HG03460 (cell line): ENCODE data around the gene FCRLA.
"Not testable (repeated sequence)": the region's sequence is repeated elsewhere in the genome, so short reads cannot be mapped to it uniquely, and the experiment has no call there.

Experiments used
- ATAC-seq: cut with Tn5 transposase; IDR thresholded peaks from one replicate; pipeline ENCODE4 v1.9.1; 2021; ENCODE audit not compliant: unreplicated experiment

Gene FCRLA

DNA sequence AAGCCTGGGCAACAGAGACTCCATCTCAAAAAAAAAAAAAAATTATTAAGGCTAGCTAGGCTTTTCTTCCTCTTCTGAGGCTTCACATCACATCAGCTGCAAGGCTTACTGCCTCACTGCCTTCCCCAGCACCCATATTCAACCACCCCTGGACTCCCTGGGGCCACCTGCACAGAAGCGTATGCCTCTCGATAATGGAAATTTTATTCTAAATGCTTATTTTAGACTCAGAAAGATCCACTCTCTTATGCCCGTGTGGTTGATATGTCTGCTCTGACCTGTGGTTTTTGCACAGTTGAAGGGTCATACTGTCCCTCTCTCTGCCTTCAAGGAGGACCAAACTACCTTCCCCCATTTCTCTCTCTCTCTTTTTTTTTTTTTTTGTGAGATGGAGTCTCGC lies 1.5 kb upstream of the FCRLA start:
- ATAC-seq = no peak

DNA sequence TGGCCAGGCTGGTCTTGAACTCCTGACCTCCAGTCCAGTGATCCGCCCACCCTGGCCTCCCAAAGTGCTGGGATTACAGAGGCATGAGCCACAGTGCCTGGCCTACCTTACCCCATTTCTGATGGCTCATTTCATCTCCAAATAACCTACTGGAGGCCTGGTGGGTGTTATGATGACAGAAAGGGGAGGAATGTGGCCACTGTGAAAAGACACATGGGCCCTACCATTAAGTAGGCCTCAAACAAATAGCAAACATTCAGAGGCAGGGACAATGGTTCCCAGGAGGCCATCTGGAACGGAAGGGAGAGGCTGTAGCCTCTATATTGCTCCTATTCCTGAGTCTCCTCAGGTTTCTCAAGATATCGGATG lies 932 bp upstream of the FCRLA start:
- no peak for ATAC-seq

- no peak for ATAC-seq
Measured at GRCh38 chr1:161707503-161707902, 474 bp downstream of the FCRLA start.

DNA sequence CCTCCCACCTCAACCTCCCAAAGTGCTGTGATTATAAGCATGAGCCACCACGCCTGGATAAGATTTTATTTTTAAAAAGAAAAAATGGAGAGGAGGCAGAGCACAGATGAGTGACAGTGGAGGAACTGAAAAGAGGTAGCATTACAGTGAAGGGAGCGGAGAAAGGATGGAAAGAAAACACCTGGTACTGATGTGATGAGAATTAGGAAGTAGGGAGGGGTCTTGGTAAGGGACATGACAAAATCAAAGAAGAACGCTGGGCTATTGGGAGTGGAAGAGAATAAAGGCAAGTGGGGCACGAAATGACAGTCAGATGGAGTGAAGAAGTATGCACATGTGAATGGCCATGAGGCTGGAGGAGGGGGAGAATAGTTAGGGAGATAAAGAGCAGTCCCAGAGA lies 2.3 kb downstream of the FCRLA start:
- no peak for ATAC-seq

GRCh38 chr1:161710560-161710959 lies 3.5 kb downstream of the FCRLA start:
- ATAC-seq = no peak

DNA sequence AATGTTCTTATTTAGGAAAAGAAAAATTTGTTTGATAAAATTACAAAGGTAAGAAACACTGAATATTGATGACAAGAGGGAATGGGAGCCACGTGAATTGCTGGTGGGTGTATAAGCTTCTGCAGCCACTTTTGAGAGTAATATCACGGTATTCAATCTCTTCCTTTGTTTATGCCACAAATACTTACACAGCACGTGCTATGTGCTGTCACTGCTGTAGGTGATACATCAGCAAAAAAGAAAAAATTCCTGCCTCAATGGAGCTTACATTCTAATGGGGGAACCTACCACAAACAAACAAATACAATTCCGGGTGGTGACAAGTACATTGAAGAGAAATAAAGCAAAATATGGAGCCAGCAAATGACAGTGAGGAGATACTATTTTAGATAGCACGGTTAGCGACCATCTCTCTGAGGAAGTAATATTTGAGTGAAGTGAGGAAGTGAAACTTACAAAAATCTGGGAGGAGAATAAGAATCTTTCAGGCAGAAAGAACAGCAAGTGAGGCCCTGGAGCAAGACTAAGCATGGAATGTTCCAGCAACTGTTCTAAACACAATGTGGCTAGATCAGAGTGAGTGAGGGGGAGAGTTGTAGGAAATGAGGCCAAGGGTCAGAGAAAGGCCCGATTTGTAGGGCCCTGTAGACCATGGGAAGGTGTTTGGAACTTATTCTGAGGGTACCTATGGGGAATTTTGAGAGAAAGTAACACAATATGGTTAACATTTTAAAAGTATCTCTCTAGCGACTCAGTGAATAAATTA lies 11.7 kb downstream of the FCRLA start:
- ATAC-seq = peak; percentile 63

GRCh38 chr1:161719325-161719611 lies 12.2 kb downstream of the FCRLA start:
- ATAC-seq = peak; percentile 46

- ATAC-seq = no peak
Measured at GRCh38 chr1:161720422-161720821, 13.4 kb downstream of the FCRLA start.

DNA sequence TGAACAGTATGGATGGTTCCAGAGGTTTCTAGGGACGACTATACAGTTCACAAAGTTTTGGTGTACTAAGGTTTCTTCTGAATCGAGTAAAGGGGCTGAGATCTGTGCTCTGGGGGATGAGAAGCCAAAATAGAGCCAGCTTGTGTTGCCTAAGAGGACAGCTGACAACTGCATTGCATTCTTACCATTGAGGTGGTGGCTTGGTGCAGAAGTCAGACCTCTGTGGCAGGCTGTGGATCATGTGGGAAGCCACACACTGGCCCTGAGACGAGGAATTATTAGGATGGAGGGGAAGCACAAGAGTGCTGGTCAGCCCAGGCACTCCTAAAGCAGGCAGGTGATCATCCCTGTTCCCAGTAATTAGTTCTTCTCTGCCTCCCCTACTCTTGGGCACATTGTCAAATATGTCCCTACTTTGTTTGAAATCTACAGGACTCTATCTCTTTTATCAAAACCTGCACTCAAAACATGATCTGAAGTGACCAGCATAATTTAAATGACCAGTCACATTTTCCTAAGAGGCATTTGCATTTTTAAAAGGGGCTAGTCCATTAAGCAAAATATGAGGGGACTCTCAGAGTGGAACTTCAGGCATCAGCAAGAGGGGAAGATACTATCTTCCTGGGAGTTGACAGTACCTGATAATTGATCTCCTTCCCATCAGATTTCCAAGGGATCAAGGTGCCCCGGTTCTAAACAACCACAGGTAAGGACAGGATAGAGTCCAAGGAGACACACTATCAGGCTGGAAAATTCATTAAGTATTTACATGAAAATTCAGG lies 14.1 kb downstream of the FCRLA start, which contains the start of gene FCRLB:
Gene FCRLB, plus strand, starts transcription at position 589 of the 782 bp plus-strand sequence. CDS start 1,129 bp downstream, outside the sequence.
- no peak for ATAC-seq

GRCh38 chr1:161721738-161722343 lies 14.8 kb downstream of the FCRLA start:
- ATAC-seq = no peak

DNA sequence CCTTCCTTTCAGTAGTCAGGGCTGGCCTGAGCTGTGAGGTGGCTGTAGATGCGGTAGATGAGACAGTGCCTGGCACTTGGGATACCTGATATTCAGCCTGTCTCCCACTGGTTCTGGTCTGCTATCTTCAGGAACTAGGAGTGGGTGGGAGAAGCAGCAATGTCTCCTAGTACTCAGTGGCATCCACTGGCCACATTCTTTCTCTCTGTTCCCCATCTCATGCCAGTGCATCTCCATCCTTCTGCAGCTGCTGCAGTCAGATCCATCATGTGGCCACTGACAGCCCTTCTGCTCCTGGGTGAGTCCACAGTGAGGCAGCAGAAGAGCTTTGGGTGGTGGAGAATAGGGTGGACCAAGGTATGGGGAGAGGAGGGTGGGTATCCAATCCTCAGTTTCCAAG lies 15.4 kb downstream of the FCRLA start:
- ATAC-seq = no peak

DNA sequence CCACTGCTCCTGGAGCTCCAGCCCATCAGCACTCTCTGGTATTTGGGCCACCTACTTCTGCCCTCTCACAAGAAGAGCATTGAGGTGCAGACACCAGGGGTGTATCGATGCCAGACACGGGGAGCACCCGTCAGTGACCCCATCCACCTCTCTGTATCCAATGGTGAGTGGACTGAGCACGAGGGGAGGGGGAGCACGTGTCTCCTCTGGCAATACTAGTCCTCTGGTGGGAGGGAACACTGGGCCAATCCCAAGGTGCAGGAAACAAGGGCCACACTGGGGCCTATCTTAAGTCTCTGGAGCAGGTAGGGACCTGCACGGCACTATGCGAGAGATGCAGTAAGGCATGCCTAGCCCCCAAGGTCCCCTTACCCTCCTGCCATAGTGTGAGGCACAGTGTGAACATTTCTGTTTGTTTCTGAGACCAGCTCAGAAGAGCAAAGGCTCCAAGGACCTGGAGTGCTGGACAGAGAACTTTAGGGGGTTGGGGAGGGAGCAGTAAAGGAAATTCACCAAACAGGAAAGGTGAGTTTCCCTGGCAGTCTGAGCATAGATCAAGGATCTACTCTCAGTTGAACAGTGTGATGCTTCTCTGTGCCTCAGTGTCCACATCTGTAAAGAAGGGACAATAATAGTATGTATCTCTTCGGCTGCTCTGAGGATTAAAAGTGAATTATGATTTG lies 16.6 kb downstream of the FCRLA start:
- ATAC-seq = no peak

DNA sequence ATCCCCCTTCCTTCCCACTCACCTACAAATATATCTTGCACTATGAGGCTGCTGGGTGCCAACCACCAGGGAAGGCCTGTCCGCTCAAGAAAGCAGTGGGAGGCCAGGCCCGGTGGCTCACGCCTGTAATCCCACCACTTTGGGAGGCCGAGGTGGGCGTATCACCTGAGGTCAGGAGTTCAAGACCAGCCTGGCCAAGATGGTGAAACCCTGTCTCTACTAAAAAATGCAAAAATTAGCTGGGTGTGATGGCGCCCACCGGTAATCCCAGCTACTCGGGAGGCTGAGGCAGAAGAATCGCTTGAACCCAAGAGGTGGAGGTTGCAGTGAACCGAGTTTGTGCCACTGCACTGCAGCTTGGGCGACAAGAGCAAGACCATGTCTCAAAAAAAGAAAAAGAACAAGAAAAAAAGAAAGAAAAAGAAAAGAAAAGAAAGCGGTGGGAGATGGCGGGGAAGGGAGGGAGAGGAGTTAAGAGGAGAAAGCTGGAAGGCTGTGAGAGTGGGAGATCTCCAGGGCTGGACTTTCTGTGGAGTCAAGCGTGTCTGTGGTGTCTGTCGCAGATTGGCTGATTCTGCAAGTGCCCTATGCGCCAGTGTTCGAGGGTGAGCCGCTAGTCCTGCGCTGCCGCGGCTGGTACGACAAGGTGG lies 18.4 kb downstream of the FCRLA start:
- ATAC-seq = not testable (repeated sequence)

DNA sequence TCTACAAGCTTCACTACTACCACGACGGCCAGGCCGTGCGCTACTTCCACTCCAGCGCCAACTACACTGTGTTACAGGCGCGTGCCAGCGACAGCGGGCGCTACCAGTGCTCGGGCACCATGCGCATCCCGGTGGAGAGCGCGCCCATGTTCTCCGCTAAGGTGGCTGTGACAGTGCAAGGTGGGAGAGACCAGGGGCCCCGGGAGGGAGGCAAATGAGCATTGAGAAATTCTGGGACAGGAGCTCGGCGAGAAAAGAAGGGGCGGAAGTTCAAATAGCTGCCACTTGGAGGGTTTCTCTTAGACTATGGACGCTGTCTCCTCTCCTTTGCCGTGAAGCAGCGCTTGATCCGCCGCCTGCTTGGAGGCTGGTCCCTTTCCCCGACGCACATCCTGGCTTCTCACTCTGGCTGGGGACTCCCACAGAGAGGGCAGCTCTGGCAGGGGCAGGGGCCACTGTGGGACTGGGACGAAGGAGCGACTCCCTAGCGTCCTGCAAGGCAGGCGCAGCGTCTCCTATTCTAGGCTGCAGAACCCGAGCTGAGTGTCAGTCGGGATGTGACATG lies 19.0 kb downstream of the FCRLA start:
- ATAC-seq = peak; percentile 20

GRCh38 chr1:161726473-161727255 lies 19.6 kb downstream of the FCRLA start:
- peak; percentile 51 for ATAC-seq

DNA sequence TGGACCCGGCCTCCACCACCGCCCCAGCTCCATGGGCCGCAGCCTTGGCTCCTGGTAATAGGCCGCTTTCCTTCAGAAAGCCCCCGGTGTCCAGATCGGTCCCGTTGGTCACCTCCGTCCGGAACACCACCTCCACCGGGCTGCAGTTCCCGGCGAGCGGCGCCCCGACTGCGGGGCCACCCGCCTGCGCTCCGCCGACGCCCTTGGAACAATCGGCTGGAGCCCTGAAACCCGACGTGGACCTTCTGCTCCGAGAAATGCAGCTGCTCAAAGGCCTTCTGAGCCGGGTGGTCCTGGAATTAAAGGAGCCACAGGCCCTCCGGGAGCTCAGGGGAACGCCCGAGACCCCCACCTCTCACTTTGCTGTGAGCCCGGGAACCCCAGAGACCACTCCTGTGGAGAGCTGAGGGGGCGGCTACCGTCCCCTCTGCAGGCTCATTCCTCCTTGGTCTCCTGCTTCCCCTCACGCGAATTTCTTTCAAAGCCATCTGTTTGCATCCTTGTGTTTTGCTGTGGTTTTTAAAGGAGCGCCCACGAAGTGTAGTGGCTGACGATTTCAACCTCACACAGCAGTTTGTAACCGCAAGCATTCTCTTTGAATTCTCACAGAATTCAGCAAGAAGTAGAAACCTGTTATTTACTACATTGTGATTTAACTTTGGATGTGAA lies 20.4 kb downstream of the FCRLA start:
- ATAC-seq = peak; percentile 16

GRCh38 chr1:161728376-161729226 lies 21.6 kb downstream of the FCRLA start:
- ATAC-seq = no peak

GRCh38 chr1:161730050-161730564 lies 23.1 kb downstream of the FCRLA start:
- no peak for ATAC-seq
